Mammary epithelial cell (primary cell): Measurements from ENCODE around the gene AGAP1.

Source experiments
- CTCF ChIP-seq, 2 donors: IDR thresholded peaks in 1 of 2; conservative IDR thresholded peaks in 1 of 2; 2 replicates each; pipeline ENCODE4 v1.5.1; 2011 to 2012; ENCODE audit warnings: inconsistent platforms in 2 of 2, low read length in 2 of 2, mild to moderate bottlenecking in 2 of 2, control low read depth in 1 of 2, low read depth in 1 of 2; ENCODE audit not compliant: insufficient read depth in 1 of 2; ENCODE audit errors: extremely low read depth in 1 of 2
- EZH2 ChIP-seq: IDR thresholded peaks from 2 replicates; pipeline ENCODE4 v1.6.1; 2012; ENCODE audit warnings: low read length, inconsistent platforms, borderline replicate concordance

DNA sequence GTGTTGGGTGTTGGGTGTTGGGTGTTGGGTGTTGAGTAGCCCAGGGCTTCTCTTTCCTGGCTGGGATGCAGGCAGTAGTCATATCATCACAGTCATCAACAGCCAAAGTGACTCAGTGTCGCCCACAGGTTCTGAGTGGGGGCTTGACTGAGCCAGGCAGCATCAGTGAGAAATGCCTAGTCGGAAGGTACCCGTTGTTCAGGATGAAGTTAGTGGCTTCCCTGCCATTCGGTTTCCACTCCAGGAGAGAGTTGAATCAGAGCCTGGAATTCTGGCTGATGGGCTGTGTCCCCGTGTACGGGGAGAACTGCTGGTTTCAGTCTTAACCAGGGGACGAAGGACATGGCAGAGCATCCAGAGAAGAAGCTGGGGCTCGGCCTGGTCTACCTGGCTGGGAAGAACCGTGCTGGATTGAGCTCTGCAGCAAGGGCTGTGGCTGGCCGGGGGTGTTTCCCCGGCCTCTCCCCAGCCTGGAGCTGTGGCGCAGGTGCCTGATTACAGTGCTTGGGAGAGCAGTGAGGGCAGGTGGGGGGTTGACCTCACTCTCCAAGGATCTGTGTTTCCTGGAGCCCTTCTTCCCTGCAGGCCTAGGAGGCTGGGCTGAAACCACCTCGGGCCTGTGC lies 49.4 kb downstream of the AGAP1 start:
- TF ChIP-seq CTCF (conservative IDR thresholded peaks at IDR 0.05 in 1 of 2, IDR thresholded peaks at IDR 0.05 in 1 of 2; ENCODE audit: extremely low read depth in 1 of 2, insufficient read depth in 1 of 2, low read depth in 1 of 2, low read length in 2 of 2) = no peak
- no peak for TF ChIP-seq EZH2
